Embryonic facial prominence (tissue), 1 donor: ENCODE data around the gene UBFD1.
"Not testable (repeated sequence)": the region's sequence is repeated elsewhere in the genome, so short reads cannot be mapped to it uniquely, and the experiment has no call there.

ENCODE experiments used
- DNase-seq: peaks from one replicate; pipeline ENCODE4 v3.0.0-alpha.2; 2016; ENCODE audit errors: extremely low spot score

The UBFD1 gene

GRCh38 chr16:23527961-23528643 lies 29.4 kb upstream of the UBFD1 start:
- no peak for DNase-seq

- no peak for DNase-seq
Observed at GRCh38 chr16:23528644-23529310, 28.8 kb upstream of the UBFD1 start.

- DNase-seq: no peak
Observed at GRCh38 chr16:23530062-23530461, 27.5 kb upstream of the UBFD1 start.

- no peak for DNase-seq
Observed at GRCh38 chr16:23532448-23532847, 25.1 kb upstream of the UBFD1 start.

- no peak for DNase-seq
Observed at GRCh38 chr16:23534868-23535860, 22.4 kb upstream of the UBFD1 start.

GRCh38 chr16:23535901-23536300 lies 21.6 kb upstream of the UBFD1 start:
- no peak for DNase-seq

GRCh38 chr16:23537390-23537789 lies 20.1 kb upstream of the UBFD1 start:
- no peak for DNase-seq

- DNase-seq: no peak
Observed at GRCh38 chr16:23538919-23539278, 18.6 kb upstream of the UBFD1 start.

GRCh38 chr16:23539984-23540816 lies 17.3 kb upstream of the UBFD1 start:
- DNase-seq: no peak

GRCh38 chr16:23540817-23541178 lies 16.7 kb upstream of the UBFD1 start:
- not testable (repeated sequence) for DNase-seq

GRCh38 chr16:23544436-23544835 lies 13.1 kb upstream of the UBFD1 start:
- DNase-seq: no peak

- DNase-seq: no peak
Observed at GRCh38 chr16:23549938-23550337, 7.6 kb upstream of the UBFD1 start.

GRCh38 chr16:23552161-23552560 lies 5.4 kb upstream of the UBFD1 start:
- no peak for DNase-seq

- DNase-seq: no peak
Observed at GRCh38 chr16:23554536-23554935, 3.0 kb upstream of the UBFD1 start.

- no peak for DNase-seq
Observed at GRCh38 chr16:23557779-23558702, 514 bp downstream of the UBFD1 start.

- no peak for DNase-seq
Observed at GRCh38 chr16:23561586-23561985, 4.1 kb downstream of the UBFD1 start.

- DNase-seq: no peak
Observed at GRCh38 chr16:23562505-23562904, 5.0 kb downstream of the UBFD1 start.

- no peak for DNase-seq
Observed at GRCh38 chr16:23563186-23563585, 5.7 kb downstream of the UBFD1 start.

GRCh38 chr16:23564575-23565363 lies 7.2 kb downstream of the UBFD1 start:
- DNase-seq: no peak

- DNase-seq: no peak
Observed at GRCh38 chr16:23566724-23567123, 9.2 kb downstream of the UBFD1 start.
